GM12891 (cell line): ENCODE measurements around the gene LRP1.

Experiments
- POLR2A ChIP-seq: IDR thresholded peaks from 2 replicates; pipeline ENCODE4 v1.6.1; 2011; ENCODE audit warnings: low read depth, low read length, control low read depth
- POLR2AphosphoS5 ChIP-seq: IDR thresholded peaks from 2 replicates; pipeline ENCODE4 v1.6.1; 2011; ENCODE audit warnings: low read depth, low read length, control low read depth
- POU2F2 ChIP-seq: IDR thresholded peaks from 2 replicates; pipeline ENCODE4 v1.6.1; 2011; ENCODE audit warnings: low read depth, mild to moderate bottlenecking, control low read depth, low read length, moderate library complexity
- SPI1 ChIP-seq: IDR thresholded peaks from 2 replicates; pipeline ENCODE4 v1.6.1; 2011; ENCODE audit warnings: low read depth, low read length, control low read depth
- TAF1 ChIP-seq: IDR thresholded peaks from 2 replicates; pipeline ENCODE4 v1.6.1; 2011; ENCODE audit warnings: low read depth, low read length, control low read depth

DNA sequence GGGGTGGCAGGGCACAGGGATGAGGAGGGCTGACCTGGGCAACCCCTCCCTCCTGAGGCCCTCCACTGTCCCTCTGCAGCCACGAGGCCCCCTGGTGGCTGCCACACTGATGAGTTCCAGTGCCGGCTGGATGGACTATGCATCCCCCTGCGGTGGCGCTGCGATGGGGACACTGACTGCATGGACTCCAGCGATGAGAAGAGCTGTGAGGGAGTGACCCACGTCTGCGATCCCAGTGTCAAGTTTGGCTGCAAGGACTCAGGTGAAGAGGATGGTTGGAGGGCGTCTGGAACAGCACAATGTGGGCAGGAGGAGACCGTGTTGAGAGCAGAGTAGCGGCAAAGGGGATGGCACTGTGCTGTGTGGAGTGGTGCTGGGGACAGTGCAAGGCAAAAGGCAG, 44.8 kb downstream of the LRP1 start:
- no peak for TF ChIP-seq POLR2AphosphoS5
- TF ChIP-seq POLR2A = no peak
- no peak for TF ChIP-seq TAF1
- no peak for TF ChIP-seq SPI1
- TF ChIP-seq POU2F2 = no peak
